SK-N-SH (cell line): ENCODE measurements around the gene ANAPC2. TPM values are rescaled to one million over a fixed set of nuclear protein-coding genes. Genes with fewer than 3 reads are reported as not detected.
A peak's percentile ranks its signal among the peaks of the same experiment; 100 is the strongest.

ENCODE experiments used
- CTCF ChIA-PET: fragments of 300-600, 350-600 bp; formaldehyde crosslinking; extraction: SDS; loops from one replicate; lab custom pipeline; 2021; lab: Yijun Ruan, JAX
- POLR2A ChIA-PET: fragments of 350-600 bp; sonication (Branson Sonifier 250); formaldehyde crosslinking; extraction: SDS; loops from one replicate; lab custom pipeline; 2020; ENCODE audit warnings: antibody characterized with exemption, inconsistent platforms; lab: Yijun Ruan, JAX
- DNase-seq: peaks from one replicate; pipeline ENCODE4 v3.0.0; 2012
- H2AFZ ChIP-seq: fragments of 200-600 bp; sonication (generic); 2 replicates; pipeline ENCODE4 v1.8.1; 2016; ENCODE audit warnings: antibody characterized with exemption, mild to moderate bottlenecking, low read depth
- H3F3A ChIP-seq: fragments of 200-600 bp; sonication (generic); replicated peaks from 2 replicates; pipeline ENCODE3; 2016; ENCODE audit warnings: antibody characterized with exemption, mild to moderate bottlenecking; ENCODE audit not compliant: insufficient read depth
- H3K27ac ChIP-seq, 2 experiments: fragments of 200-500 bp in 1 of 2; fragments of 200-600 bp in 1 of 2; sonication (Bioruptor generic) in 1 of 2; sonication (generic), shearing (Covaris generic) in 1 of 2; 2 replicates each; pipeline versions ENCODE4 v1.5.1 to v1.6.1; 2014 to 2016; ENCODE audit warnings: low read depth in 2 of 2, inconsistent platforms in 1 of 2, low read length in 1 of 2, mild to moderate bottlenecking in 1 of 2, mixed read lengths in 1 of 2
- H3K27me3 ChIP-seq: fragments of 200-600 bp; sonication (generic), shearing (Covaris generic); 2 replicates; pipeline ENCODE4 v1.6.1; 2016; ENCODE audit warnings: mixed run types; ENCODE audit not compliant: insufficient read depth
- H3K36me3 ChIP-seq, 2 experiments: fragments of 200-500 bp in 1 of 2; fragments of 200-600 bp in 1 of 2; sonication (Bioruptor generic) in 1 of 2; sonication (generic) in 1 of 2; replicated peaks in 1 of 2; 2 replicates each; pipeline versions ENCODE3 to v1.5.1; 2014 to 2016; ENCODE audit warnings: low read length in 1 of 2, mild to moderate bottlenecking in 1 of 2; ENCODE audit not compliant: insufficient read depth in 2 of 2, control insufficient read depth in 1 of 2
- H3K4me1 ChIP-seq, 2 experiments: fragments of 200-500 bp in 1 of 2; fragments of 200-600 bp in 1 of 2; sonication (Bioruptor generic) in 1 of 2; sonication (generic), shearing (Covaris generic) in 1 of 2; 2 replicates each; pipeline versions ENCODE4 v1.5.1 to v1.6.1; 2014 to 2016; ENCODE audit warnings: low read depth in 1 of 2, low read length in 1 of 2, mixed run types in 1 of 2; ENCODE audit not compliant: insufficient read depth in 2 of 2, control insufficient read depth in 1 of 2
- H3K4me2 ChIP-seq: fragments of 200-600 bp; sonication (generic), shearing (Covaris generic); 2 replicates; pipeline ENCODE4 v1.6.1; 2017; ENCODE audit warnings: mixed run types
- H3K4me3 ChIP-seq, 2 experiments: fragments of 200-500 bp in 1 of 2; fragments of 200-600 bp in 1 of 2; sonication (Bioruptor generic) in 1 of 2; sonication (generic), shearing (Covaris generic) in 1 of 2; 2 replicates each; pipeline versions ENCODE4 v1.5.1 to v1.8.1; 2014 to 2016; ENCODE audit warnings: low read depth in 2 of 2, inconsistent platforms in 1 of 2, low read length in 1 of 2, mild to moderate bottlenecking in 1 of 2, mixed read lengths in 1 of 2, moderate library complexity in 1 of 2
- H3K79me2 ChIP-seq: fragments of 200-600 bp; sonication (generic); 2 replicates; pipeline ENCODE4 v1.8.1; 2017; ENCODE audit warnings: mild to moderate bottlenecking; ENCODE audit not compliant: insufficient read depth
- H3K9ac ChIP-seq: fragments of 200-600 bp; sonication (generic); 2 replicates; pipeline ENCODE4 v1.6.1; 2017; ENCODE audit warnings: mixed run types
- H3K9me2 ChIP-seq: fragments of 200-600 bp; sonication (generic); 2 replicates; pipeline ENCODE4 v1.6.1; 2017; ENCODE audit warnings: mixed run types
- H3K9me3 ChIP-seq: fragments of 200-600 bp; sonication (generic); 2 replicates; pipeline ENCODE4 v1.6.1; 2017; ENCODE audit warnings: mixed run types, mild to moderate bottlenecking, moderate library complexity
- H4K20me1 ChIP-seq: fragments of 200-600 bp; sonication (generic); 2 replicates; pipeline ENCODE4 v1.6.1; 2017; ENCODE audit warnings: mild to moderate bottlenecking, mixed run types; ENCODE audit not compliant: insufficient read depth
- CHD2 ChIP-seq: fragments of 150-350 bp; IDR thresholded peaks from 2 replicates; pipeline ENCODE4 v1.6.1; 2018; ENCODE audit warnings: low read length; ENCODE audit not compliant: partially characterized antibody
- EP300 ChIP-seq, 2 experiments: IDR thresholded peaks; 2 replicates each; pipeline versions ENCODE4 v1.4.0 to v1.6.1; 2012; ENCODE audit warnings: borderline replicate concordance in 1 of 2, low read depth in 1 of 2, low read length in 1 of 2
- IRF3 ChIP-seq: fragments of 150-350 bp; IDR thresholded peaks from 2 replicates; pipeline ENCODE4 v1.6.1; 2016; ENCODE audit warnings: mild to moderate bottlenecking, low read depth, low read length
- JUND ChIP-seq: IDR thresholded peaks from 2 replicates; pipeline ENCODE4 v1.4.0; 2012
- MAX ChIP-seq: IDR thresholded peaks from 2 replicates; pipeline ENCODE4 v1.4.0; 2012; ENCODE audit warnings: low read depth
- MXI1 ChIP-seq: IDR thresholded peaks from 2 replicates; pipeline ENCODE4 v1.6.1; 2012; ENCODE audit warnings: mild to moderate bottlenecking, low read depth, low read length, improper control_type of control experiment
- NFIC ChIP-seq: IDR thresholded peaks from 2 replicates; pipeline ENCODE4 v1.4.0; 2012; ENCODE audit warnings: borderline replicate concordance
- PBX3 ChIP-seq: IDR thresholded peaks from 2 replicates; pipeline ENCODE4; 2012
- RAD21 ChIP-seq: IDR thresholded peaks from 2 replicates; pipeline ENCODE4 v1.6.1; 2012; ENCODE audit warnings: mild to moderate bottlenecking, low read length
- RCOR1 ChIP-seq: fragments of 150-350 bp; IDR thresholded peaks from 2 replicates; pipeline ENCODE4 v1.6.1; 2017; ENCODE audit warnings: antibody characterized with exemption, low read length
- REST ChIP-seq: IDR thresholded peaks from 2 replicates; pipeline ENCODE4 v1.6.1; 2012; ENCODE audit warnings: mild to moderate bottlenecking, low read depth, low read length, moderate library complexity
- RFX5 ChIP-seq: IDR thresholded peaks from 2 replicates; pipeline ENCODE4 v1.6.1; 2012; ENCODE audit warnings: mild to moderate bottlenecking, improper control_type of control experiment, low read length
- RXRA ChIP-seq: IDR thresholded peaks from 2 replicates; pipeline ENCODE4 v1.4.0; 2012; ENCODE audit warnings: low read depth, mild to moderate bottlenecking, borderline replicate concordance
- TCF12 ChIP-seq: IDR thresholded peaks from 2 replicates; pipeline ENCODE4 v1.4.0; 2012
- USF1 ChIP-seq: IDR thresholded peaks from 2 replicates; pipeline ENCODE4 v1.4.0; 2012; ENCODE audit warnings: low read depth, borderline replicate concordance
- USF2 ChIP-seq: fragments of 150-350 bp; IDR thresholded peaks from 2 replicates; pipeline ENCODE4 v1.6.1; 2017; ENCODE audit warnings: antibody characterized with exemption, low read length, low read depth, borderline replicate concordance
- ZBTB33 ChIP-seq: IDR thresholded peaks from 2 replicates; pipeline ENCODE4 v1.4.0; 2012; ENCODE audit warnings: low read depth, borderline replicate concordance
- WGBS: methylation state at CpG from one replicate; pipeline ENCODE4 v1.1.6; 2017; ENCODE audit warnings: low lambda C conversion rate; 5-methylcytosine and 5-hydroxymethylcytosine counted together
- polyA plus RNA-seq, 3 experiments: library from polyadenylated mRNA; depleted of rRNA; stranded (reverse); fragments of >200 nt; gene quantifications; 2 replicates each; pipeline ENCODE4 v1.2.3, GENCODE V29; 2012

The ANAPC2 gene
- polyA plus RNA-seq, 1 of the 3 experiments (the other 2 are of a cell fraction) = 35.1 TPM

- Histone ChIP-seq H3K9me3 (no peaks in the 10 kb centered on the region), H4K20me1 (no peaks in the 10 kb centered on the region), H3K27me3 (no peaks in the 10 kb centered on the region), H3K4me2 (peak within 1 kb of the TSS; percentile 99), H3K79me2 (no peaks in the 10 kb centered on the region), H3K4me1 (peaks cover 0 to 54% of the 10 kb centered on the region in 2 experiments; a peak in 1 of 4 replicates), H3K27ac (peak within 1 kb of the TSS; percentile 75 to 86; a peak in 2 of 4 replicates), H3K4me3 (peak within 1 kb of the TSS; percentile 69 to 92), H2AFZ (0 out of 2 replicates have a peak within 1 kb of the TSS, but pooled peaks have one; percentile 91), H3K9me2 (no peaks in the 10 kb centered on the region), H3K36me3 (no peaks in the 10 kb centered on the region), H3F3A (peaks cover 16% of the 10 kb centered on the region), H3K9ac (peak within 1 kb of the TSS; percentile 82)
- ChIA-PET CTCF (interaction anchor here (0.6 to 7.7 kb wide), 10 partner anchors 9 to 196 kb away, joined by 3 to 95 read pairs (median 5); partner anchors contain the start of genes ANAPC2, NPDC1, SAPCD2 and SSNA1), POLR2A (interaction anchor here (3.4 kb wide), 1 partner anchor 16 kb away, joined by 18 read pairs; the partner anchor contains the start of gene TUBB4B)
- no peak for TF ChIP-seq EP300 (IDR thresholded peaks at IDR 0.05; ENCODE audit: borderline replicate concordance in 1 of 2, low read depth in 1 of 2, low read length in 1 of 2)
- TF ChIP-seq MAX = no peak
- no peak for TF ChIP-seq RCOR1
- TF ChIP-seq NFIC = no peak
- no peak for TF ChIP-seq RXRA
- no peak for TF ChIP-seq CHD2
- TF ChIP-seq USF1 = no peak
- TF ChIP-seq JUND = no peak
- no peak for TF ChIP-seq MXI1
- no peak for TF ChIP-seq REST
- TF ChIP-seq TCF12 = no peak
- TF ChIP-seq RFX5 = no peak
- no peak for TF ChIP-seq PBX3
- TF ChIP-seq ZBTB33 = no peak
- no peak for TF ChIP-seq USF2
- no peak for TF ChIP-seq IRF3
- TF ChIP-seq RAD21 = no peak
- no peak for DNase-seq
- 51% methylated on average over 15 of the region's 23 CpGs for WGBS
Observed at GRCh38 chr9:137224830-137225694, 36.7 kb upstream of the ANAPC2 start, which contains the start of gene CYSRT1. CYSRT1 (plus strand) TSS chr9:137225174; CDS start chr9:137225622, 448 bp downstream.
